ENCODE results near the gene ISG15.
A peak's percentile ranks its signal among the peaks of the same experiment; 100 is the strongest.

Gene ISG15

DNA sequence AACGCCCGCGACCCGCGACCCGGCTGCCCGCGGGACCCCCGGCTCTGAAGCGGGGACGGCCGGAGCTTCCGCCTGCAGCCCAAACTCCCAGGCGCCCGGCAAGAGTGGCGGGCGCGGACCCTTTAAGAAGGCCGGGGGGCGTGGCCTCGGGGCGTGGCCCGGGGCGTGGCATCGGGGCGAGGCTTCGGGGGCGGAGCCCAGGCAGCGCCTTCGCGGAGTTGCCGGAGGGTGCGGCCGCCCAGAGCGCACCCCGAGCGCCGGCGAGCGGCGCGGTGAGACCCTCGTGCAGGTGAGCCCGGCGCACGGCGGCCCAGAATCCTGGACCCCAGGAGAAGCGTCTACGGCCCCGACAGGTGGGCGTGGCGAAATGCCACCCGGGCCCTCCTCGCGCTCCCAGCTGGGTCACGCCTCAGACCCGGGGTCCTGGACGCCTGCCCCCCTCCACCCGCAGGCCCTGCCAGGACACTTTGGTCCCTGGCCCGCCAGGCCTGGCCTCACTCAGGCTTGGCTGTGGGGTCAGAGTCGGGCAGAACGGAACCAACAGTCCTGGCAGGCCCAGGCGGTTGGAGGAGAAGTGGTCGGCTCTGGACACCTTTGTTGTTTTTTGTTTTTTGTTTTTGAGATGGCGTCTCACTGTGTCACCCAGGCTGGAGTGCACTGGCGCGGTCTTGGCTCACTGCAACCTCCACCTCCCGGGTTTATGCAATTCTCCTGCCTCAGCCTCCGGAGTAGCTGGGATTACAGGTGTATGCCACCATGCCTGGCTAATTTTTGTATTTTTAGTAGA is 46.4 kb downstream of the ISG15 start:
- DNase-seq (ENCODE audit: low read depth in 2 of 2): peak; percentile 81 to 86

DNA sequence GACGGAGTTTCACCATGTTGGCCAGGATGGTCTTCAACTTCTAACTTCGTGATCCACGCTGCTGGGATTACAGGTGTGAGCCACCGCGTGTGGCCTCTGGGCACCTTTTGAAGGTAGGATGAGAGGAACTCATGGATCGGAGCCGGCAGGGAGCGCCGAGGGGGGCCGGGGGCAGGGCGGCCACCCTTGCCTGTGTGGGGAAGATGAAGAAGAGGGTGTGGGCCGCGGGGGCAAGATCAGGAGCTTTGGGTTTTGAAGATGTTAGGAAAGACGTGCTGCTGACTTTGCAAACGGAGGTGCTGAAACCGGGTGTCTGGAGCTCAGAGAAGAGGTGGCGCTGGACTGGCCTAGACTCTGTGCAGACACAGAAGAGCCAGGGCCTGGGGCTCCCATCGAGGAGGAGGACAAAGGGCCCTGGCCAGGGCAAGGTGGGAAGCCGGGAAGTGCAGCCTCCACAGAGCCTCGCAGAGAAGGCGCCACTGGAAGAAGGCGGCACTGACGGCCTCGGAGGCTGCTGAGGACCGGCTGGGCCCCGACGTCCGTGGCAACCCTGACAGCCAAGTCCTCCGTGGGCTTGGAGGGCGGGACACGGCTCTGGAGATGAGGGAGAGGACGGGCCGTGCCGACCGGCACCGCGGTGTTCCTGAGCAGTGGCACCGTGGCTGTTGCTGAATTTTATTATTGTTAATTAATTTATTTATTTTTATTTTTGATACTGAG is 47.1 kb downstream of the ISG15 start:
- no peak for DNase-seq (ENCODE audit: low read depth in 2 of 2)

DNA sequence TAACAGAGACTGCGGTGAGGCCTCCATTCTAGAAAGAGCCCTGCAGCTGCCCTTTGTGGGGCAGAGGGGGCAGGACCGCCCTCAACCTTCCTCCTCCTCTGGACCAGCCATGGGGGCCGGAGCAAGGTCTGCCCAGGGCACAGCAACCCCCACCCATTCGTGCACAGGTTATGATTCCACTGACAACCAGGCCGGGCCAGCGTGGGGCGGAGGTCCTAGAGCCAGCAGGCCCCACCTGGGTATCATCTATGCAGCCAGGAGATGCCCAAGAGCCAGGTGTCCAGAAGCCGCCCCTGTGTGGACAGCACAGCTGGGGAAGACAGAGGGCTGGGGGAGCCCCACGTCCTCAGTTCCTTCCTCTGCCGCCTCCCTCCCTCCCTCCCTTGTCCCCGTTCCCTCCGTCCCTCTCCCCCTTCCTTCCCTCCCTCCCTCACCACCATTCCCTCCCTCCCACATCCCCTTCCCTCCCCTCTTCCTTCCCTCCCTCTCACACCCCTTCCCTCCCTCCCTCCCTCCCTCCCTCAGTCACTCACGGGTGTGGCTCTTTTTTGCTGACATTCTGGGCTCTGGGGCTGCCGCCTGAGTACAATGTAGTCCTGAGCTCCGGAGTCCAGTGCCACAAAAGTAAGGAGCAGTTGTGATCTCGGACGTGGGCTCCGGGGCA is 48.5 kb downstream of the ISG15 start:
- DNase-seq (ENCODE audit: low read depth in 2 of 2): no peak

DNA sequence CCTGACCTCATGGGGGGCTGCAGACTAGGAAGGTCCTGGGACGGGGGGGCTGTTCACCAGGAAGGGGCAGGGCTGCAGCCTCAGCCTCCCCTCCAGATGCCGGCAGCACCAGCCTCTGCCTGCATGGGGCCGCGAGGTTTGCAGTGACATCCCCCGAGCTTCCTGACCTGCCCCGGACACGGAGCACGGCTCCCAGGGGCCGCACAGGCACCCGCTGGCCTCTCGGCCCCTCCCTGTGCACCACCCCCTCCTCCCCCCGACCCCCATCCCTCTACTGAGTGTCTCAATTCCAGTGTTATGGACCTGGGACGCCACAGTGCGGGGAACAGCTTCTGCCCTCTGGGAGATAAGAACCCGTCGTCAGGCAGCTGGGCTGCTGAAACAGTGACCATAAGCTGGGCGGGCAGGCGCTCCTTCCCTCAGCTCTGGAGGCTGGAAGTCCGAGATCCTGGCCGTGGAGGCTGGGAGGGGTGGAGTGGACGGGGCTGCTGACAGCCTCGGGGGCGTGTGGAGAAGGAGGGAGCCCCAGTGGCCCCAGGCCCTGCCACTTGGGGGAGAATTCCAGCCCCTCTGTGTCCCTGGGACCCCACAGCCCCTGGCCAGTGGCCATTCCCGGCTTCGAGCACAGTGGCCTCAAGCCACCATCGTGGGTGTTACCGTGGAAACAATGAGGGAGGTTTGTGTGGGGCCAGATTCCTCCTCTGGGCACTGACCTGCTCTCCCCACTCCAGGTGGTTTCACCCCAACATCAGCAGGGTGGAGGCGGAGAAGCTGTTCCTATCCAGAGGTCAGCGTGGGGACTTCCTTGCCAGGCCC is 49.3 kb downstream of the ISG15 start:
- DNase-seq (ENCODE audit: low read depth in 2 of 2): no peak

DNA sequence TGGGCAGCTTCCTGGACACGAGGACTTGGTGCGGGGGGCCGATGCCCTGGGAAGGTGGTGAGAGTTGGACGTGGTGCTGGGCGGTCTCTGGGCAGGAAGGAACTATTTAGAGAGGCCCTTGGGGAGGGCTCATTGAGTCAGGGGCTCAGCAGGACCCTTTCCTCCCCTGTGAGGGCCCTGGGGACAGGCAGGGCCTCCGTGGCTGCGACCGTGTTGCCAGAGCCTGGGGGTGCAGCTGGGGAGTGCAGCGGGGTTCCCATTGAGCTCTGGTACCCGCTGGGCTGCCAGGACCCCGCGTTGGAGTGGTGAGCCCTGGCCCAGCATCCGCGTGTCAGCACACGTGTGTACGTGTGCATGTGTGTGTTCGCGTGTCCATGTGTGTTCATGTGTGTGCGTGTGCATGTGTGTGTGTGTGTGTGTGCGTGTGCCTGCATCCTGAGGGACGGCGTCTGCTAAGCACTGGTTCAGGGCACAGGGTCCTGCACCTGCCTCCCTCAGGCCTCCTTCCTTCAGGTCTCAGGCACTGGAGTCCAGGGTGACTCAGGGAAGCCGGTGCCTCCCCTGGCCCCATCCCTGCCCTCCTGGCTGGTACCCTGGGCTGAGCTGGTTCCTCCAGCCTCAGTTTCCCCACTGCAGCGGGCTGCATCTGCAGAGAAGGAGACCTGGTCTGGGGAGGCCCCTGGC is 50.1 kb downstream of the ISG15 start:
- no peak for DNase-seq (ENCODE audit: low read depth in 2 of 2)

Data from stimulated activated CD8-positive, alpha-beta memory T cell treated with anti-CD3 and anti-CD28 coated beads, Interleukin-7, amount 100 ng/mL, for 4 hours (primary cell).